HG03571 (cell line): ENCODE data around the gene ATP2A3.
"Not testable (repeated sequence)": the region's sequence is repeated elsewhere in the genome, so short reads cannot be mapped to it uniquely, and the experiment has no call there.

Source experiments
- ATAC-seq: cut with Tn5 transposase; IDR thresholded peaks from one replicate; pipeline ENCODE4 v1.9.1; 2021; ENCODE audit not compliant: unreplicated experiment

The ATP2A3 gene

DNA sequence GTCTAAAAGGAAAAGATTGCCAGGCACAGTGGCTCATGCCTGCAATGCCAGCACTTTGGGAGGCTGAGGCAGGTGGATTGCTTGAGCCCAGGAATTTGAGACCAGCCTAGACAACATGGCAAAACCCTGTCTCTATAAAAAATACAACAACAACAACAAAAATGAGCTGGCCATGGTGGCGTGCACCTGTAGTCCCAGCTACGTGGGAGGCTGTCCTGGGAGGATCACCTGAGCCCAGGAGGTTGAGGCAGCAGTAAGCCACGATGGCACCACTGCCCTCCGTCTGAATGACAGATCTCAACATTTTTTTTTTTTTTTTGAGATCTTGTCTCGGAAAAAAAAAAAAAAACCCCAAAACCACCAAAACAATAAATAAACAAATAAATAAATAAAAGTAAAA, 28.1 kb upstream of the ATP2A3 start:
- no peak for ATAC-seq

DNA sequence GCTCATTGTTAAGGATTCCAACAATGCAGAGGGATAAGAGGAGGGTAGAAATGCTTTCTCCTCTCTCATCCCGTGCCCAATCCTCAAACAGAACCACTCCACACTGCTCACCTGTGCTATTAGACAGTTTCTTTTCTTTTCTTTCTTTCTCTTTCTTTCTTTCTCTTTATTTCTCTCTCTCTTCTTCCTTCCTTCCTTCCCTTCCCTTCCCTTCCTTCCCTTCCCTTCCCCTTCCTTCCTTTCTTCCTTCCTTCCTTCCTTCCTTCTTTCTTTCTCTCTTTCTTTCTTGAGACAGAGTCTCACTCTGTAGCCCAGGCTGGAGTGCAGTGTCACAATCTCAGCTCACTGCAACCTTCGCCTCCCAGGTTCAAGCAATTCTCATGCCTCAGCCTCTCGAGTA, 27.5 kb upstream of the ATP2A3 start:
- ATAC-seq, result not testable (repeated sequence)

DNA sequence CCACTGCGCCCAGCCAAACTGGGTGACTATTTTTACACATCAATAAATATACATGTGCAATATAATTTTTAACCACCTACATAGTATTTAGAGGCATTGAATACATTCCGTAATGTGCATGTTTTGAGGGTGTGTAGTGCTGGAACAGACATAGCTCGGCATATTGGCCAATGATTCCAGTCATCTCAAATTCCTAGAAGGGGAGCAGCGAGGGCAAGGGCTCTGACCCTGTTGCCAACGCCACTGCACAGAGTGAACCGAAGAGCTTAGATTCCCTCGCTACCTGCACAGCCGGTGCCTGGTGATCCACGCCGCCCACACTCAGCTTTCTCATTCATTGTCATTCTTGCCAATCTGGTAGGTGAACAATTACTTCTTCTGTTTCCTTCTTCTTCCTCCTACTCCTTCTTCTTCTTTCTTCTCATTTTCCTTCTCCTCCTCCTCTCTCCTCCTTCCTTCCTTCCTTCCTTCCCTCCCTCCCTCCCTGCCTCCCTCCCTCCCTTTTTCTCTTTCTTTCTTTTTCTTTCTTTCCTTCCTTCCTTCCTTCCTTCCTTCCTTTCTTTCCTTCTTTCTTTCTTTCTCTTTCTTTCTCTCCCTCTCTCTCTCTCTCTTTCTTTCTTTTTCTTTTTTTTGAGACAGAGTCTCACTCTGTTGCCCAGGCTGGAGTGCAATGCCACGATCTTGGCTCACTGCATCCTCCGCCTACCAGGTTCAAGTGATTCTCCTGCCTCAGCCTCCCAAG, 26.3 kb upstream of the ATP2A3 start:
- no peak for ATAC-seq

DNA sequence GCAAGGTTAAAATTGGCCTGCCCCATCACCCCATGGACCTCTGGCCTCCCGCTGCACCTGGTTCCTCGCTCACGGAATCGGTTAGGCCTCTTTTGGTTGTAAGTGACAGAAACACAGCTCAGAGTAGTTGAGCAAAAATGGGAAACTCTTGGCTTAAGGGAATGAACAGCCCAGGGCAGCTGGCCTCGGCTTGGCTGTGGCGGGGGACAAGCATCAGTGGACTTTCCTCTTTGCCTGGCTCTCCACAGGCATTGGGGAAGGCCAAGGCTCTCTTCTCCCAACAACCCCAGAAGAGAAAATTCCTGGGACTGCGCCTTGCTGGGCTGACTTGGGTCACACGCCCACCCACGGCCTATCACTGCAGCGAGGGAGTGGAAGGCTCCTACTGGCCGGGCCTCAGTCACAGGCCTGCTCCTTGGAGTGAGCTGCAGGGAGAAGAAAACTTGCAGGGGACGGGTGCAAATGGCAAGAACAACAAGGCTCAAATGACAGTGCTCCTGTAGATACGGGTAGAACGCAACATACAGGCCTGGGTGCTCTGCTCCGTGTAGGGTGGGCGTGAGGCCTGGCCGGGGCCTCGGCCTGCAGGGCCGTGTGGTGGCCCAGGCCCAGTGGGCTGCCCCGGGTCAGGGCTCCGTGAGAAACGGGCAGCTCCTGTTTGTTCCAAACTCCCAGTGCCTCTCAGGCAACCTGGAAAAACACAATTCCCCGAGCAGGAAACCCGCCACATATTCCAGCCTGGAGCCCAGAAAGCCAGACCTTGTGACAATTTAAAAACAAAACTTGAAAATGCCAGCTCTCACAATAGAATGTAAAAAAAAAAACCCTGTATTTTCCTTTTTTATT, 25.0 kb upstream of the ATP2A3 start:
- no peak for ATAC-seq

DNA sequence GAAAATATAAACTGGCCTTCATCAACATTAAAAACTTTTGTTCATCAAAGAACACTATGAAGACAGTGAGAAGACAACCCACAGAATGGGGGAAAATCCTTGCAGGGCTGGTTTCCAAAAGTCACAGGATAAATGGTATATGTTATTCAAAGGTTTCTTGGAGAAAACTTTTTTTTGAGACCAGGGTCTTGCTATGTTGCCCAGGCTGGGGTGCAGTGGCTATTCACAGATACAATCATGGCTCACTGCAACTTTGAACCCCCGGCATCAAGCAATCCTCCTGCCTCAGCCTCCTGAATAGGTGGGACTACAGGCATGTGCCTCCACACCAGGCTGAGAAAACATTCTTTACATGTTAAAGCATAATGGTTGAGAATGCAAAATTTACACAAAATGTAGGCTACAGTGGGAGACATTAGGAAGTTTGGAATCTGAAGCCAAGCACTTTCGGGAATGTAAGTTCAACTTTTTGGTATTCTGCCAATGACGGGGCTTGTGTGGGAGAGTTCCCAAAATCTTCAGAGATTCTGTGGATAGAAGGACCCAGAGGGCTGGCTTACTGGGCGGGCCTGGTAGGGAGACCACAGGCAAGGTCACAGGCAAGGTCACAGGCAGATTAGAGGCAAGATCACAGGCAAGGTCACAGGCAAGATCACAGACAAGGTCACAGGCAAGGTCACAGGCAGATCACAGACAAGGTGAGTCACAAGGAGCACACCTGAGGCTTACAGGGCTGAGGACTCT, 24.2 kb upstream of the ATP2A3 start:
- no peak for ATAC-seq

DNA sequence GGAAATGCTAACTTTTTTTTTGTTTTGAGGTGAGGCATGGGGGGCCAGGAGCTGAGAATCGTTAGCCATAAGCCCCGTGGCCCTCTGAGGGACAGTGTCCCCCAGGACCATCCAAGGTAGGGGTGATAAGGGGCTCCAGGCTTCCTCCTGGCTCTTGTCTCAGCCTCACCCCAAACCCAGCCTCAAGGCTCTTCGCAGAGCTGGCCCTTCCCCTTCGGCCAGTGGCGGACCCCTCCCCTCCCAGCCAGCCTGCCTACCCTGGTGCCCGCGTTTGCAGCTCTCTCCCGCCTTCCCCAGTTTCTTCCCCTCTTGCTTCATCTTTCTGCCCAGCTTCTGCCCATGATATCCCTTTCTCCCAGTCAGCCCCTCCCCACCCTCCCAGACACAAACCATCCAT, 22.7 kb upstream of the ATP2A3 start:
- ATAC-seq, result no peak

DNA sequence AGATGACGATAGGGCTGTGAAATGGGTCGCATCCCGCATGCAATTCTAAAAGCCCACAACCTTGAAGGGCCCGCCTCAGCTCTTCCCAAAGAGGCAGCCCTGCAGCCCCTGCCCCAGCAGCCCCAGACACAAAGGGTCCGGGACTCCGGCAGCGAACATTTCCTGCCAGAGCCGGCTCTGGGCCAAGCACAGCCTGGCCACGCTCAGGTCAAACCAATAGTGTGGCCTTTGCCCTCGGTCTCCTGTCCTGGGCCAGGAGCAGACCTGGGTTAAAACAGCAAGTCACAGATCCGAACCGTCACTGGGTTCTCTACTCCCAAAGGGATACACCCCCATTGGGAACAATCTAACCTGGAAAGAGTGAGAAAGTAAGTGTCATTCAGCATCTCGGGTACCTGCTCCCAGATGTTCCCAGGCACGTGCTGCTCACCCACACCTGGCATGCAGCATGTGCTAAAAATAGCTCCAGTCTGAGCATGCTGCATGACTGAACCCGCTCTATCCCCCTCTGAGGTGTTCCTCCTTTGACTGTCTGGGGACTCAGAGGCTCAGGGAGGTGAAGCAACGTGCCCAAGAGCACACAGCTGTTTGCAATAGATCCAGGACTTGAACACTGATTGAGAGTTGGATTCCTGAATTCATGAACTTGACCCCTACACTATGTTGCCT, 22.2 kb upstream of the ATP2A3 start:
- ATAC-seq, result no peak

DNA sequence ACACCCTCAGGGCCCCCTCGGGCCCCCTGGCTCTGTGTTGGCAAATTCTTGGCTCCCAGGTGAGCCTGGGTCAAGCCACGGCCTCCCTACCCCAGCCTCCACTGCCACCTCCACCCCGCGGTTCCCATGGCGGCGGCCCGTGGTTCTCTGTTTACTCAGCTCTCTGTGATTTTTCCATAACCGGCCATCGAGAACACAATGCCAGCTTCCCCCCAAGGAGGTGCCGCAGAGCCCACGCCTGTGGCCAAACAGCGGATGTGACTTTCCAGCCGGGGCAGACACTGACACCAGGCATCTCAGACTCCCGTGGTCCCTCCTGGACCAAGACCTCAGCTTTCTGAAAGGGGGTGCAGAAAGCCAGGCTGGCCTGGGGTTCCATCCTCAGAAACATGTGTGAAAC, 21.6 kb upstream of the ATP2A3 start:
- ATAC-seq, result no peak

DNA sequence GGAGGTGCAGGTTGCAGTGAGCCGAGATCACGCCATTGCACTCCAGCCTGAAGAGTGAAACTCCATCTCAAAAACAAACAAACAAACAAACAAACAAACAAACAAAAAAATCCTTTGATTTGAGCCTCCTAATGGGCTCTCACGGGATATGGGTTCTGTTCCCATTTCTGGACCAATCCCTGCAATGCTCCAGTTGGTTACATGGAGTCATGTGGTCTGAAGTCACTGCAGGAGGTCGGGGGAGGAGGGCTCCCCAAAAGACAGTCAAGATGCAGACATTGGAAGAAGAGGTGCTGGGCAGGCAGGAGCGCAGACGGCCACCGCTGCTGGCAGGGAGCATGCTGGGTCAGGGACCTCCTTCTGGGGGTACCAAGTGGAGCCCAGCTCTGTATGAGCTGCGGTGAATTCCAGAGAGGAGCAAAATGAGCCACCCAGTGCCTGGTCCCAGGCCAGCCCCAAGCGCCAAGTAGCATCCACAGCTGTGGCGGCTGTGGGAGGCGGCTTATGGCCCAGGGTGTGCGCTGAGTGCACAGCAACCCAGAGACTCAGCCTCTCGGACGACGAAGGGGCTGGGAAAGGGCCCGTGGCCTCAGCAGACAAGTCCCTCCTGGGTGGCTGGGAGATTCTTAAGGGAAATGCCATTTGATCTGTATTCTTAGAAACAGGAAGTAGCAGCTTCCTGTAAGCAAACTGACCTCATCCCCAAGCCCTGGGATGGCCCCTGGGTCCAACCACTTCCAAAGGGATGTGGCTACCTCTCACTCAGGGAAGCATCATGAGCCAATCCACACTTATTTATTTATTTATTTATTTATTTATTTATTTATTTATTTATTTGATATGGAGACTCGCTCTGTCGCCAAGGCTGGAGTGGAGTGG, 19.6 kb upstream of the ATP2A3 start:
- ATAC-seq, result no peak

DNA sequence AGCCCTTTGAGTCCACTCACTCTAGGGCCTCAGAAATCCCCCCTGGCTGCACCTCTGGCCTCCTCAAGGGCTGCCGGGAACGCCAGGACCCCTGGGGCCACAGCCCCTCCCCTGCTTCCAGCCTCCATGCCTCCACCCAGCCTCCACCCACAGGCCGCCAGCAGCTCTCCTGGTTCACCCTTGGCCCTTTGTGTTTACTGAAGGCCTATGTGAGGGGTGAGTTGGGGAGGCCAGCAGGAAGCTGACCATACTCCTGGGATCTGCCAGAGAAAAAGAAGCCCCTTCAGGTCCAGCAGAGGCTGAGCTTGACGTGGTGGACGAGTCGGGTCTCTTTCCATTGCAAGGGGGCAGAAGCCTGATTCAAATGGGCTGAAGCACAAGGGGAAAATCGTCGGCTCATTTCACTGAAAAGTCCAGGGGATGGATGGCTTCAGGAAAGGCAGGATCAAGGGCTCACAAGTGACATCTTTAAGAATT, 18.3 kb upstream of the ATP2A3 start:
- ATAC-seq, result no peak

DNA sequence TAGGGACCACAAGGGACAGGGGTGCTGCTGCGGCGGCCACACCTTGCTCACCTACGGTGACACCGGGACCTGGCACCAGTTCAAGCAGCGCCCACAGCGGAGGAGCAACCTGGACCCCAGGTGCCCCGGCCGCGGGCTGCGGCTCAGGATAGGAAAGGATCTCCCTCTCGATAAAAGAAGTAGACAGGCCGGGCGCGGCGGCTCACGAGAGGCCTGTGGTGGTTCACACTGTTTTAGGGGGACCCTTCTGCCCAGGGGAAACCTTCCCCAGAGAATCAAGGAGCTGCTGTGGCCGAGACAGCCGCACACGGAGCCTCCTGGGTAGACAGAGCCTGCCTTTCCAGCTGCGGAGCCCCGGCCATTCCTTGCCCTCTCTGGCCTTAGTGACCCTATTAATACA, 17.9 kb upstream of the ATP2A3 start:
- ATAC-seq, result no peak

DNA sequence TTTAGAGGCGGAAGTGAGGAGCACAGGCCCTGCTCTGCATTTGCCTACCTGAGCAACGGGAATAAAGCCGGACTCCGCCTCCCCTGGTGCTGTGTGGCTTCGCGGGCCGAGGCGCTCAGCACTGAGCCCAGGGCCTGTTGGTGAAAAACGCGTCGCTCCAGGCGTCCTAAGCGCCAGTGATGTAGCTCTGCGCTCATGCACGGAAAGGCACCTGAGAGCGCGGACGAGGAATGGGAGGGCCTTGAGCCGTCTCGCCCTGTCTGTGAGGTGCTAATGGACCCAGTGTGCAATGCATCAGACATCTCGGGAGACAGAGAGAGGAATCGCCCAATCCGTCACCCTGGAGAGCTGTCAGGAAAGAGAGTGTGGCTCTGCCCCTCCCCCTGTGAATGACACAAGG, 17.2 kb upstream of the ATP2A3 start:
- ATAC-seq, result no peak

DNA sequence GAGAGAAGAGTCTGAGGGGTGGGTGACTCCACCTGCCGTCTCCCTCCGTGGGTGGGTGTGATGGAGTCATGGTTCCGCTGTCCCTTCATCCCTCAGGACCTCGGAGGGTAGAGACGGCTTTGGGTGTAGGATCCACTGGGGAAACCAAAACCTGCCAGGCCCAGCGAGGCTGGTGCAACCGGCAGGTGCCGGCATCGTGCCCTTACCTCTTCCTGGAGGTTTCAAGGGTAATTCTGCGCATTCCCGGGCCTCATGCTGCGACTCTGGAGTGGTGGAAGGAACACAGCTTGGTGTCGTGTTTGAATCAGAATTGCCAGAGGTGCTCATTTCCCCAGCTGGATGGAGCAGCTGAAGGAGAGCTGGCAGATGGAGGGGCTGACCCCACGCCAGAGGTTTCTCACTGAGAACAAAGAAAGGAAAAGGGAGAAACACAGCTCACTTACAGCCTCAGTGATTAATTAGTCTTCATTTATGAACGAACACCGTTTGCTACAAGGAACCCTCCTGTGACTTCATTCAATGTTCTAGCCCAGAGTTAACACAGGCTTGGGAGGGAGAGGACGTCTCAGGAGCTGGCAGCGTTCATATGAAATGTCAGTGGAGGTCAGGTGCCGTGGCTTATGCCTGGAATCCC, 16.3 kb upstream of the ATP2A3 start:
- no peak for ATAC-seq

DNA sequence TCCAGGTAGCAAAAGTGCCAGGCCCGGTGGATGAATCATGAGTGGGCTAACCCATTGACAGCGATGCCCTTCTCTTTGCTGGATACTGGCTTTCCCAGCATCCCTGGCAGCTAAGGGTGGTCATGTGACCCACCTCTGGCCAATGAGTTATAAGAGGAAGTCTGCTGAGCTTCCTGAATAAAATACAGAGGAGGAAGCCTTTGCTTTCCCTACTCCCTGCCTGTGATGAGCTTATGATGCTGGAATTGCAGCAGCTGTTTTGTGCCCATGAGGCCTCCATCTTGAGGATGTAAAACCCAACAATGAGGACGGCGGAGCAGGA, 15.0 kb upstream of the ATP2A3 start:
- ATAC-seq, result no peak

DNA sequence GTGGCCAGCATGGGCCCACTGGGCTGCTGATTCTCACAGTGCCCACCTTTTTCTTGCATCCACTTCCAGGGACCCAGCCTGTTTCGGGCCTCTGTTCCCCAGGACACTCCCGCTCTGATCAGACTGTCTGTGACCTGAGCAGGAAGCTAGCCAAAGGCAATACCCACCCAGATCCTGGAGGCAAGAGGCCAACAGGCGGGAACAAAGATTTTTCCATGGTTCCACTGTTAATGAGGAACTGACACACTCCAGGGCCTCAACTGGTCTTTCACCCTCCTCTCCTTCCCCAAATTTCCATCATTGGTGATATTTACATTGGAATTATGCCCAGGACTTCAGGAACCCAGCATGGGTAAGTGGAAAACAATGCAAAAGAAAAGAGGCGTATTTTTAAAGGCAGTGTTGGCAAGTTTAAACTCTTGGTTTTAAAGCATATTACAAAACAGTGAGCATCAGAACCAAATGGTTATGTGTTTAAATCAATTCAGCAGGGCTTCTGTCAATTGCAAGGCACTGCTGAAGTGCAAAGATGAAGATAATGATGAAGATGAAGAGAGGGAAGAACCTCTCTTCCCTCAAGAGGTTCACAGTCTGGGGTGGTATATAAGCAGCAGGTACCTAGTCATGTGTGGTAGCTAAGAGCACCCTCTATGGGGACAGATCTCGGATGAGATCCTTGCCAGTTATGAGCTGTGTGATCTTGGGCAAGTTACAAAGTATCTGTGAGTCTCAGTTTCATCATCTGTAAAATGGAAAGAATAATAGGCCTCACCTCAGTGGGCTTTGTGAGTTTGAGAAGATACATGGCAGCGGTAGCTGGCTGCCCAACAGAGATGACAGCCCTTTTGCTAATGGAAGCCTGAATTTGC, 14.4 kb upstream of the ATP2A3 start:
- ATAC-seq, result no peak

DNA sequence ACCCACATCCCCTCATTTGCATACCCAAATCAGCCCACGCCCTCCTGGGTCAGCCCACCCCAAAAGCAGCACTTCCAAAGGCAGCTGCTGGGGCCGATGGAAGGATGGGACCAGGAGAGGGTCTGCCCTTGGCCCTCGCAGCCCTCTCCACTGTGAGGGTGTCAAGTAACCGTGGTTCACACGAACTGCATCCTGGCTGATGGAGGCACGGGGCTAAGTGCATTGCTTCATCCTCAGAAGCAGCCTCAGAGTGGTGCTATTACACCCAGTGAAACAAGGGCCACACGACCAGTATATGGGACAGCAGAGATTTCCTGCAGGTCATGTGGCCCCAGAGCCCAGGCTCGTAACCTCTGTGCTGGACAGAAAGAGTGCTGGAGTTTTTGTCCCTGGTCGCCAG, 13.2 kb upstream of the ATP2A3 start:
- no peak for ATAC-seq

DNA sequence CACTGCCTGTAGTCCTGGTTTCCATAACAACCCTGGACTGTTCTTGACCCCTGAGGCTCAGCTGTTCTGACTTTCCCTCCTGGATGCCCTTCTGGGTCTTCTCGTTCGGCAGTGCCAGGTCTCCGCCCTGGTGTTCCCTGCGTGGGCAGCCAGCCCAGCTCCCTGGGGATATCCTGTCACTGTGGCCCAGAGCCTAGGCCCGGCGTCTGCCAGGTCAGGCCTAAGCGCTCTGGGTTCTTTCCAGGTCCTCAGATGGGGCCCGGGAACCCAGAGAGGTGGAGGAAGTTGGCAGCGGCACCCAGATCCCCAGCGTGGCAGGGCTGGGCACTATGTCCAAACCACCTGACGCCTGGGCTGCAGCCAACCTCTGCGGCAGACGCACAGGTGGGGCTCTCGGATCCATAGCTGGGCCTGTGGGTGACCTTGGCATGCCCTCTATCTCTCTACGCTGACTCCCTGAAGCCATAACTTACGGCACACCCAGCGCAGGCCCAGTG, 12.5 kb upstream of the ATP2A3 start:
- ATAC-seq, result no peak

DNA sequence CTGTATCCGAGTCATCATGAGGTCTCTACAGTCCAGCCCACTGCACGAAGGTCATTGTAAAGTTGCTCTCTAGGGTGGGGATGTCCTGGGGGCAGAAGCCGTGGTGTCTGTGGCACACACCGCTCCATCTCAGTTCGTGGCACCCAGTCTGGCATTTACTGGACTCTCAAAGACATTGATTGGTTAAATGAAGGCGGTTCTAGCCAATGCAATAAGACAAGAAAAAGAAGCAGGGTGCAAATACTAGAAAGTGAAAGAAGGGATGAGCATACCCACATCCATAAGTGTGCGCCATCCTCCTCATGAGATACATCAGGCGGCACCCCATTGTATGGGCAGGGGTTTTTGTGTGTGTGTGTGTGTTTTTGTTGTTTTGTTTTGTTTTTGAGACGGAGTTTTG, 10.7 kb upstream of the ATP2A3 start:
- ATAC-seq, result no peak
